DOHH2 (cell line): ENCODE data around the gene TIGD3.

ENCODE experiments used
- H3F3A ChIP-seq: fragments of 200-600 bp; sonication (generic), shearing (Covaris generic); 2 replicates; pipeline ENCODE4 v1.6.0; 2016; ENCODE audit warnings: antibody characterized with exemption, mild to moderate bottlenecking; ENCODE audit not compliant: control insufficient read depth, insufficient read depth
- H3K27ac ChIP-seq: fragments of 200-600 bp; sonication (generic); 2 replicates; pipeline ENCODE4 v1.5.1; 2014; ENCODE audit warnings: low read depth, mild to moderate bottlenecking, low read length, moderate library complexity
- H3K27me3 ChIP-seq: fragments of 200-600 bp; sonication (generic); 2 replicates; pipeline ENCODE4 v1.6.1; 2014; ENCODE audit warnings: mild to moderate bottlenecking, low read length, mixed read lengths; ENCODE audit not compliant: control insufficient read depth
- H3K36me3 ChIP-seq: fragments of 200-600 bp; sonication (generic); 2 replicates; pipeline ENCODE4 v1.6.1; 2014; ENCODE audit warnings: mild to moderate bottlenecking, low read length, moderate library complexity, mixed read lengths; ENCODE audit not compliant: control insufficient read depth
- H3K4me1 ChIP-seq: fragments of 200-600 bp; sonication (generic); 2 replicates; pipeline ENCODE4 v1.6.1; 2014; ENCODE audit warnings: mild to moderate bottlenecking, low read length, mixed read lengths; ENCODE audit not compliant: control insufficient read depth
- H3K4me2 ChIP-seq: fragments of 200-600 bp; sonication (generic); 2 replicates; pipeline ENCODE4 v1.6.0; 2014; ENCODE audit warnings: mild to moderate bottlenecking, low read length, moderate library complexity
- H3K4me3 ChIP-seq: fragments of 200-600 bp; sonication (generic); 2 replicates; pipeline ENCODE4 v1.5.1; 2014; ENCODE audit warnings: mild to moderate bottlenecking, low read length, mixed read lengths
- H3K79me2 ChIP-seq: fragments of 200-600 bp; sonication (generic); 2 replicates; pipeline ENCODE4 v1.6.1; 2014; ENCODE audit warnings: mild to moderate bottlenecking, low read length, mixed read lengths; ENCODE audit not compliant: control insufficient read depth
- H3K9me2 ChIP-seq: fragments of 200-600 bp; sonication (generic); replicated peaks from 2 replicates; pipeline ENCODE4 v1.6.1; 2014; ENCODE audit warnings: mild to moderate bottlenecking, low read length, mixed read lengths; ENCODE audit not compliant: control insufficient read depth
- H3K9me3 ChIP-seq: fragments of 200-600 bp; sonication (generic); 2 replicates; pipeline ENCODE4 v1.6.1; 2014; ENCODE audit warnings: antibody characterized with exemption, low read length, mixed read lengths; ENCODE audit not compliant: control insufficient read depth, insufficient read depth
- H4K20me1 ChIP-seq: fragments of 200-600 bp; sonication (generic); 2 replicates; pipeline ENCODE4 v1.6.0; 2014; ENCODE audit warnings: low read depth, mild to moderate bottlenecking, antibody characterized with exemption, low read length, moderate library complexity; ENCODE audit not compliant: control insufficient read depth, insufficient read depth
- CTCF ChIP-seq: fragments of 200-600 bp; sonication (generic); IDR thresholded peaks from one replicate; pipeline ENCODE4 v1.5.1; 2014; ENCODE audit warnings: antibody characterized with exemption, mild to moderate bottlenecking, low read depth, low read length; ENCODE audit not compliant: poor library complexity, severe bottlenecking
- EZH2phosphoT487 ChIP-seq: fragments of 200-600 bp; sonication (generic); IDR thresholded peaks from 2 replicates; pipeline ENCODE4 v1.6.1; 2017; ENCODE audit warnings: borderline replicate concordance, mild to moderate bottlenecking, antibody characterized with exemption, low read length, moderate library complexity, mixed read lengths

The TIGD3 gene

GRCh38 chr11:65354265-65355012, at the start of gene TIGD3:
TIGD3 (plus strand) TSS chr11:65354751; CDS start chr11:65355809, 1,058 bp downstream.
- no peak for TF ChIP-seq EZH2phosphoT487
- no peak for TF ChIP-seq CTCF
- no peak within 1 kb of the TSS for H3K27ac ChIP-seq
- no peaks in the 10 kb centered on the region for H3K9me3 ChIP-seq
- peaks cover 3% of the 10 kb centered on the region; the same call in 1 of the 2 replicates for H4K20me1 ChIP-seq
- peak within 1 kb of the TSS; percentile 96 for H3K4me2 ChIP-seq
- no peaks in the 10 kb centered on the region for H3K79me2 ChIP-seq
- no peaks in the 10 kb centered on the region for H3K27me3 ChIP-seq
- peak within 1 kb of the TSS; percentile 82 for H3K4me3 ChIP-seq
- H3K9me2 ChIP-seq: no peaks in the 10 kb centered on the region
- peaks cover 34% of the 10 kb centered on the region for H3K36me3 ChIP-seq
- peaks cover 19% of the 10 kb centered on the region for H3F3A ChIP-seq
- peaks cover 15% of the 10 kb centered on the region for H3K4me1 ChIP-seq

GRCh38 chr11:65305501-65306268, 48.9 kb upstream of the TIGD3 start:
- Histone ChIP-seq H3K9me2 (no peaks in the 10 kb centered on the region), H3K27me3 (no peaks in the 10 kb centered on the region), H3K4me2 (no peak overlapping the region), H3K4me3 (no peak overlapping the region), H3K4me1 (peaks cover 15% of the 10 kb centered on the region), H3K27ac (no peak overlapping the region), H3K9me3 (no peaks in the 10 kb centered on the region), H4K20me1 (no peaks in the 10 kb centered on the region), H3K79me2 (no peaks in the 10 kb centered on the region), H3K36me3 (peaks cover 5% of the 10 kb centered on the region), H3F3A (no peaks in the 10 kb centered on the region; the same call in 1 of the 2 replicates)
- TF ChIP-seq EZH2phosphoT487 (no peak), CTCF (no peak)

GRCh38 chr11:65307298-65308229, 47.0 kb upstream of the TIGD3 start:
- no peak overlapping the region for H3K4me3 ChIP-seq

More at GRCh38 chr11:65307298-65308229, 47.0 kb upstream of the TIGD3 start:
- Histone ChIP-seq H3K36me3 (peaks cover 5% of the 10 kb centered on the region), H3K9me2 (no peaks in the 10 kb centered on the region), H3K79me2 (no peaks in the 10 kb centered on the region), H3K4me2 (no peak overlapping the region), H3K4me1 (peaks cover 15% of the 10 kb centered on the region), H3K27me3 (peaks cover 6% of the 10 kb centered on the region; the same call in 1 of the 2 replicates), H3K27ac (no peak overlapping the region), H4K20me1 (no peaks in the 10 kb centered on the region), H3F3A (no peaks in the 10 kb centered on the region; the same call in 1 of the 2 replicates), H3K9me3 (no peaks in the 10 kb centered on the region)
- TF ChIP-seq EZH2phosphoT487 (no peak), CTCF (no peak)
